Neural cell (in vitro differentiated cells): Measurements from ENCODE around the gene MS4A15. TPM values are rescaled to one million over a fixed set of nuclear protein-coding genes. Genes with fewer than 3 reads are reported as not detected.

ENCODE experiments used
- H2AFZ ChIP-seq: fragments of 200-600, 300-800 bp; sonication (generic), shearing (Covaris generic); 2 replicates; pipeline ENCODE4 v1.6.0; 2014; ENCODE audit warnings: low read depth, mild to moderate bottlenecking, antibody characterized with exemption, low read length, moderate library complexity
- H3F3A ChIP-seq: fragments of 200-600 bp; shearing (Covaris generic); 2 replicates; pipeline ENCODE4 v1.6.1; 2016; ENCODE audit warnings: mild to moderate bottlenecking, moderate library complexity, mixed read lengths, antibody characterized with exemption, low read length; ENCODE audit not compliant: insufficient read depth, poor library complexity, severe bottlenecking
- H3K27ac ChIP-seq: fragments of 200-600, 300-800 bp; sonication (generic), shearing (Covaris generic); 2 replicates; pipeline ENCODE4 v1.5.1; 2014; ENCODE audit warnings: mild to moderate bottlenecking, low read length, moderate library complexity
- H3K27me3 ChIP-seq: fragments of 300-800, 200-600 bp; sonication (generic), shearing (Covaris generic); 2 replicates; pipeline ENCODE4 v1.6.0; 2014; ENCODE audit warnings: mild to moderate bottlenecking, low read depth, low read length, moderate library complexity; ENCODE audit not compliant: insufficient read depth
- H3K36me3 ChIP-seq: fragments of 300-800, 200-600 bp; sonication (generic), shearing (Covaris generic); 2 replicates; pipeline ENCODE4 v1.5.1; 2014; ENCODE audit warnings: mild to moderate bottlenecking, antibody characterized with exemption, low read length, moderate library complexity; ENCODE audit not compliant: insufficient read depth
- H3K4me2 ChIP-seq: fragments of 300-800, 200-600 bp; sonication (generic), shearing (Covaris generic); 2 replicates; pipeline ENCODE4 v1.6.0; 2014; ENCODE audit warnings: mild to moderate bottlenecking, low read length
- H3K4me3 ChIP-seq: fragments of 300-800, 200-600 bp; sonication (generic), shearing (Covaris generic); 2 replicates; pipeline ENCODE4 v1.5.1; 2014; ENCODE audit warnings: mild to moderate bottlenecking, low read length, moderate library complexity
- H3K79me2 ChIP-seq: fragments of 200-600 bp; shearing (Covaris generic); replicated peaks from 2 replicates; pipeline ENCODE4 v1.6.0; 2014; ENCODE audit warnings: mild to moderate bottlenecking, low read length, moderate library complexity; ENCODE audit not compliant: insufficient read depth
- H3K9ac ChIP-seq: fragments of 300-800, 200-600 bp; sonication (generic), shearing (Covaris generic); 2 replicates; pipeline ENCODE4 v1.6.1; 2016; ENCODE audit warnings: mild to moderate bottlenecking, low read length, mixed read lengths
- H3K9me2 ChIP-seq: fragments of 200-600 bp; shearing (Covaris generic); 2 replicates; pipeline ENCODE4 v1.6.1; 2016; ENCODE audit warnings: mild to moderate bottlenecking, low read length, mixed read lengths; ENCODE audit not compliant: insufficient read depth
- H3K9me3 ChIP-seq: fragments of 200-600, 300-800 bp; sonication (generic), shearing (Covaris generic); 2 replicates; pipeline ENCODE4 v1.6.1; 2016; ENCODE audit warnings: mild to moderate bottlenecking, mixed run types, low read length, moderate library complexity, mixed read lengths
- H4K20me1 ChIP-seq: fragments of 200-600 bp; shearing (Covaris generic); 2 replicates; pipeline ENCODE4 v1.6.1; 2016; ENCODE audit warnings: mild to moderate bottlenecking, mixed run types; ENCODE audit not compliant: insufficient read depth
- EP300 ChIP-seq: fragments of 450-650 bp; conservative IDR thresholded peaks from 2 replicates; pipeline ENCODE4 v1.6.1; 2014; ENCODE audit warnings: antibody characterized with exemption, mild to moderate bottlenecking, moderate library complexity; ENCODE audit not compliant: poor library complexity, severe bottlenecking
- EZH2 ChIP-seq: fragments of 200-600, 300-800 bp; shearing (Covaris generic), sonication (generic); IDR thresholded peaks from 2 replicates; pipeline ENCODE4 v1.6.1; 2014; ENCODE audit warnings: antibody characterized with exemption, low read length, borderline replicate concordance, mild to moderate bottlenecking; ENCODE audit not compliant: insufficient read depth, poor library complexity, severe bottlenecking
- MXI1 ChIP-seq: fragments of 450-650 bp; conservative IDR thresholded peaks from 2 replicates; pipeline ENCODE4 v1.6.1; 2014; ENCODE audit warnings: antibody characterized with exemption, mild to moderate bottlenecking; ENCODE audit not compliant: poor library complexity, severe bottlenecking
- POLR2AphosphoS5 ChIP-seq: IDR thresholded peaks from 2 replicates; pipeline ENCODE4 v1.6.1; 2012
- RAD21 ChIP-seq: fragments of 450-650 bp; conservative IDR thresholded peaks from 2 replicates; pipeline ENCODE4 v1.6.1; 2014; ENCODE audit warnings: antibody characterized with exemption, mild to moderate bottlenecking, moderate library complexity
- REST ChIP-seq: IDR thresholded peaks from 2 replicates; pipeline ENCODE4 v1.6.1; 2012; ENCODE audit warnings: borderline replicate concordance
- SMC3 ChIP-seq: fragments of 450-650 bp; conservative IDR thresholded peaks from 2 replicates; pipeline ENCODE4 v1.6.1; 2014; ENCODE audit warnings: antibody characterized with exemption, mild to moderate bottlenecking, moderate library complexity; ENCODE audit not compliant: poor library complexity
- TAF1 ChIP-seq: IDR thresholded peaks from 2 replicates; pipeline ENCODE4 v1.6.1; 2012; ENCODE audit warnings: low read depth
- polyA plus RNA-seq: library from polyadenylated mRNA; depleted of rRNA; stranded (reverse); fragments of >200 nt; gene quantifications from 2 replicates; pipeline ENCODE4 v1.2.3, GENCODE V29; 2014
- TF ChIP-seq, protein P1 (sequence below): fragments of 450-650 bp; IDR thresholded peaks from 2 replicates; pipeline ENCODE4 v1.5.1; 2014; ENCODE audit warnings: antibody characterized with exemption, mild to moderate bottlenecking, moderate library complexity; ENCODE audit not compliant: poor library complexity, severe bottlenecking

The MS4A15 gene
- polyA plus RNA-seq, 1 donor from 2014 or later = not detected

DNA sequence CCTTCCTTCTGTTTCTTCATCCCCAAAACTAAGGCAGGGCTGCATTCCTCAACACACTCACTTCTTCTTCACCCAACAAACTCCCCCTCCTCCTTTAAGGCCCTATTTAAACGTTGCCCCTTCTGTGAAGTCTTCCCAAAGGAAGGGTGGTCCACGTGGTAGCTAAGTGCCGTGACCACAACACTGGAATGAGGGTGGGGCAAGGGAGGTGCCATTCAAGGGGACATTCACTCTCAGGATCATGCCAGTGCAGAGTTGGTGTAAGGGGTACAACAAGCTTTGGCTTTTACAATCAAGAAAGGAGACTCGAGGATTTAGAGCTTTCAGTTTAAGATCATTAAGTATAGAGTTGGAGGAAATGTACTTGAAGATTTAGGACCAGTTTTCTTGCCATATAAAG is 20.4 kb downstream of the MS4A15 start:
- Histone ChIP-seq H3K79me2 (no peaks in the 10 kb centered on the region), H3K4me3 (no peak overlapping the region), H3K9ac (no peak overlapping the region), H3K27me3 (no peaks in the 10 kb centered on the region), H3F3A (no peaks in the 10 kb centered on the region), H2AFZ (no peak overlapping the region), H3K9me2 (no peaks in the 10 kb centered on the region), H4K20me1 (no peaks in the 10 kb centered on the region), H3K27ac (no peak overlapping the region), H3K4me2 (no peak overlapping the region), H3K36me3 (no peaks in the 10 kb centered on the region), H3K9me3 (no peaks in the 10 kb centered on the region)
- no peak for TF ChIP-seq EZH2
- TF ChIP-seq TAF1 = no peak
- TF ChIP-seq POLR2AphosphoS5 = no peak

DNA sequence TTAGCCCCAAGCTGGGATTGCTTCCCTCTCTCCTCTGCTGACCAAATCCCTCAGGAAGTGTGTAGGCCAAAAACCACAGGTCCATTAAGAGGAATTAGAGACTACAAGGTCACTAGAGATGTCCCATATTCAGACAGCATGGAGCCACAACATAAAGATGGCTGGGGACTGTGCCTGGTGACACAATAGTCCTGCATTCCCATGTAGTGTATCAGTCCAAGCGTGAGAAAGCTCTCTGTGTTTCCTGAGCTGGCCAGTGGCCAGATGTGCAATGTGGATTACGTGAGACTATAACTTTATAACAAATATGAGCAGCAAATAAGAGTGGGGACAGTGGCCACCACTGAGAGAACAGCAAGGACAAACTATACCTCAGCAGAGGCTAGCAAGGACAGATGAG is 20.9 kb downstream of the MS4A15 start:
- H3K4me2 ChIP-seq = no peak overlapping the region

More for the DNA sequence above, 20.9 kb downstream of the MS4A15 start:
- no peaks in the 10 kb centered on the region for H3K36me3 ChIP-seq
- no peak overlapping the region for H3K4me3 ChIP-seq
- H3F3A ChIP-seq = no peaks in the 10 kb centered on the region
- H3K9ac ChIP-seq = no peak overlapping the region
- no peaks in the 10 kb centered on the region for H3K27me3 ChIP-seq
- no peak overlapping the region for H3K27ac ChIP-seq
- no peaks in the 10 kb centered on the region for H3K79me2 ChIP-seq
- H3K9me3 ChIP-seq = no peaks in the 10 kb centered on the region
- TF ChIP-seq SMC3 (no peak), EP300 (no peak), POLR2AphosphoS5 (no peak), MXI1 (no peak), EZH2 (no peak), RAD21 (no peak), TAF1 (no peak), REST (no peak)
- TF ChIP-seq, protein P1, sequence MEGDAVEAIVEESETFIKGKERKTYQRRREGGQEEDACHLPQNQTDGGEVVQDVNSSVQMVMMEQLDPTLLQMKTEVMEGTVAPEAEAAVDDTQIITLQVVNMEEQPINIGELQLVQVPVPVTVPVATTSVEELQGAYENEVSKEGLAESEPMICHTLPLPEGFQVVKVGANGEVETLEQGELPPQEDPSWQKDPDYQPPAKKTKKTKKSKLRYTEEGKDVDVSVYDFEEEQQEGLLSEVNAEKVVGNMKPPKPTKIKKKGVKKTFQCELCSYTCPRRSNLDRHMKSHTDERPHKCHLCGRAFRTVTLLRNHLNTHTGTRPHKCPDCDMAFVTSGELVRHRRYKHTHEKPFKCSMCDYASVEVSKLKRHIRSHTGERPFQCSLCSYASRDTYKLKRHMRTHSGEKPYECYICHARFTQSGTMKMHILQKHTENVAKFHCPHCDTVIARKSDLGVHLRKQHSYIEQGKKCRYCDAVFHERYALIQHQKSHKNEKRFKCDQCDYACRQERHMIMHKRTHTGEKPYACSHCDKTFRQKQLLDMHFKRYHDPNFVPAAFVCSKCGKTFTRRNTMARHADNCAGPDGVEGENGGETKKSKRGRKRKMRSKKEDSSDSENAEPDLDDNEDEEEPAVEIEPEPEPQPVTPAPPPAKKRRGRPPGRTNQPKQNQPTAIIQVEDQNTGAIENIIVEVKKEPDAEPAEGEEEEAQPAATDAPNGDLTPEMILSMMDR = no peak
- H4K20me1 ChIP-seq = no peaks in the 10 kb centered on the region
- no peaks in the 10 kb centered on the region for H3K9me2 ChIP-seq
- no peak overlapping the region for H2AFZ ChIP-seq
